Right lobe of liver (tissue), 6 donors: ENCODE results near the gene ENO4. TPM values are rescaled to one million over a fixed set of nuclear protein-coding genes. Genes with fewer than 3 reads are reported as not detected.

Source experiments
- ATAC-seq, 4 donors: fragments of 200-7000 bp; cut with Tn5 transposase; one replicate each; pipeline ENCODE4 v1.9.1; 2020; ENCODE audit warnings: mild to moderate bottlenecking in 4 of 4, moderate library complexity in 4 of 4
- DNase-seq, 3 donors: peaks; one replicate each; pipeline ENCODE4 v3.0.0-alpha.2; 2020
- H3K27ac ChIP-seq, 3 donors: fragments of 200-600 bp; one replicate each; pipeline ENCODE4 v1.8.0; 2022
- H3K27me3 ChIP-seq, 2 donors: fragments of 200-600 bp; one replicate each; pipeline ENCODE4 v1.8.0; 2022
- H3K36me3 ChIP-seq, 4 donors: fragments of 200-600 bp; sonication (generic) in 1 of 4; one replicate each; pipeline versions ENCODE4 v1.5.1 to v1.8.0; 2017 to 2022; ENCODE audit warnings: control low read depth in 1 of 4
- H3K4me1 ChIP-seq, 4 donors: fragments of 200-600 bp; sonication (generic) in 1 of 4; one replicate each; pipeline versions ENCODE4 v1.5.1 to v1.8.0; 2017 to 2022; ENCODE audit warnings: control low read depth in 1 of 4
- H3K4me3 ChIP-seq, 3 donors: fragments of 200-600 bp; one replicate each; pipeline ENCODE4 v1.8.0; 2022
- H3K9me3 ChIP-seq, 4 donors: fragments of 200-600 bp; sonication (generic) in 1 of 4; one replicate each; pipeline versions ENCODE4 v1.5.1 to v1.8.0; 2017 to 2022; ENCODE audit warnings: control low read depth in 1 of 4
- POLR2A ChIP-seq: fragments of 450-650 bp; IDR thresholded peaks from one replicate; pipeline ENCODE4 v1.6.1; 2017; ENCODE audit warnings: antibody characterized with exemption, mild to moderate bottlenecking
- WGBS: methylation state at CpG from one replicate; pipeline ENCODE4 v1.1.6; 2018; ENCODE audit warnings: low coverage, low lambda C conversion rate; ENCODE audit not compliant: insufficient coverage; ENCODE audit errors: missing lambda C conversion rate; 5-methylcytosine and 5-hydroxymethylcytosine counted together
- intact Hi-C, 2 donors: fragments of 100-400 bp; cut with DNase I; formaldehyde crosslinking; loops; one replicate each; pipeline versions ENCODE4 v1.11.2 to v1.14.1; 2022
- total RNA-seq, 6 experiments: library from RNA; depleted of rRNA in 2 of 6; stranded (reverse); fragments of >200 nt in 2 of 6; fragmentation: NEBNext Ultra II Directional in 3 of 6; extraction: Animal tissue kit (Norgen Biotek cat#: 25700) in 3 of 6; gene quantifications; one replicate each; pipeline versions ENCODE4 v1.1.0 to v1.2.4, GENCODE V29; 2016 to 2023
- TF ChIP-seq, protein P1 (sequence below), 4 donors: fragments of 200-600 bp in 3 of 4; fragments of 450-650 bp in 1 of 4; IDR thresholded peaks; one replicate each; pipeline versions ENCODE4 v1.5.1 to v1.8.0; 2016 to 2022; ENCODE audit warnings: antibody characterized with exemption in 4 of 4, mild to moderate bottlenecking in 2 of 4
- donor health status: DM: no; HTN: yes; CAD: no.
- donor health status: DM: no; HTN: no; CAD: no.
- donor health status: DM: no; HTN: no; CAD: no.
- donor health status: DM: no; HTN: yes; CAD: no.
- donor health status: DM: no; HTN: yes; CAD: no.

Gene ENO4
- total RNA-seq, 6 experiments from 2014 or later: not detected

DNA sequence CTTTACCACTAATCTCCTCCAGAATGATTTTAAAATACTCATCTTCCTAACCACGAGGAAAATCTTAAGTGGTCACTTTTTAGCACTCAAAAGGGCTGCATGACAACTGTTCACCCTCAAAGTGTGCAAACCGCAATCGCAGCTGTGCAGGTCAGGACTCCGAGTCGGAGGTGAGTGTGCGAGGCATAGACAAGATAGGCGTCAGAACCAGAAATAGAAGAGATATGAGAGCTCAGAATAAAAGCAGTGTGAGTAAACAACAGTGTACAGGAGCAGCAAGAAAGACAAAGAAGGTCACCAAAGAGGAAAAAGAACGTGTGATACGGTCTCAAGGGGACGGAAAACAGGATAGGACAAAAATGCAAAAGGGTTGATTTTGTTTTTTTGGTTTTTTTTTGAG, 17.5 kb upstream of the ENO4 start:
- WGBS: 66% methylated on average over 10 of the region's 10 CpGs
- no peaks in the 10 kb centered on the region for H3K27me3 ChIP-seq
- intact Hi-C loops: no loop called here
- ATAC-seq (no peak), DNase-seq (no peak)
- no peak overlapping the region for H3K27ac ChIP-seq
- no peak for TF ChIP-seq POLR2A
- TF ChIP-seq, protein P1, sequence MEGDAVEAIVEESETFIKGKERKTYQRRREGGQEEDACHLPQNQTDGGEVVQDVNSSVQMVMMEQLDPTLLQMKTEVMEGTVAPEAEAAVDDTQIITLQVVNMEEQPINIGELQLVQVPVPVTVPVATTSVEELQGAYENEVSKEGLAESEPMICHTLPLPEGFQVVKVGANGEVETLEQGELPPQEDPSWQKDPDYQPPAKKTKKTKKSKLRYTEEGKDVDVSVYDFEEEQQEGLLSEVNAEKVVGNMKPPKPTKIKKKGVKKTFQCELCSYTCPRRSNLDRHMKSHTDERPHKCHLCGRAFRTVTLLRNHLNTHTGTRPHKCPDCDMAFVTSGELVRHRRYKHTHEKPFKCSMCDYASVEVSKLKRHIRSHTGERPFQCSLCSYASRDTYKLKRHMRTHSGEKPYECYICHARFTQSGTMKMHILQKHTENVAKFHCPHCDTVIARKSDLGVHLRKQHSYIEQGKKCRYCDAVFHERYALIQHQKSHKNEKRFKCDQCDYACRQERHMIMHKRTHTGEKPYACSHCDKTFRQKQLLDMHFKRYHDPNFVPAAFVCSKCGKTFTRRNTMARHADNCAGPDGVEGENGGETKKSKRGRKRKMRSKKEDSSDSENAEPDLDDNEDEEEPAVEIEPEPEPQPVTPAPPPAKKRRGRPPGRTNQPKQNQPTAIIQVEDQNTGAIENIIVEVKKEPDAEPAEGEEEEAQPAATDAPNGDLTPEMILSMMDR (IDR thresholded peaks at IDR 0.05): no peak
- H3K36me3 ChIP-seq: no peaks in the 10 kb centered on the region
- H3K4me3 ChIP-seq: no peak overlapping the region
- no peaks in the 10 kb centered on the region for H3K9me3 ChIP-seq
- no peaks in the 10 kb centered on the region for H3K4me1 ChIP-seq

DNA sequence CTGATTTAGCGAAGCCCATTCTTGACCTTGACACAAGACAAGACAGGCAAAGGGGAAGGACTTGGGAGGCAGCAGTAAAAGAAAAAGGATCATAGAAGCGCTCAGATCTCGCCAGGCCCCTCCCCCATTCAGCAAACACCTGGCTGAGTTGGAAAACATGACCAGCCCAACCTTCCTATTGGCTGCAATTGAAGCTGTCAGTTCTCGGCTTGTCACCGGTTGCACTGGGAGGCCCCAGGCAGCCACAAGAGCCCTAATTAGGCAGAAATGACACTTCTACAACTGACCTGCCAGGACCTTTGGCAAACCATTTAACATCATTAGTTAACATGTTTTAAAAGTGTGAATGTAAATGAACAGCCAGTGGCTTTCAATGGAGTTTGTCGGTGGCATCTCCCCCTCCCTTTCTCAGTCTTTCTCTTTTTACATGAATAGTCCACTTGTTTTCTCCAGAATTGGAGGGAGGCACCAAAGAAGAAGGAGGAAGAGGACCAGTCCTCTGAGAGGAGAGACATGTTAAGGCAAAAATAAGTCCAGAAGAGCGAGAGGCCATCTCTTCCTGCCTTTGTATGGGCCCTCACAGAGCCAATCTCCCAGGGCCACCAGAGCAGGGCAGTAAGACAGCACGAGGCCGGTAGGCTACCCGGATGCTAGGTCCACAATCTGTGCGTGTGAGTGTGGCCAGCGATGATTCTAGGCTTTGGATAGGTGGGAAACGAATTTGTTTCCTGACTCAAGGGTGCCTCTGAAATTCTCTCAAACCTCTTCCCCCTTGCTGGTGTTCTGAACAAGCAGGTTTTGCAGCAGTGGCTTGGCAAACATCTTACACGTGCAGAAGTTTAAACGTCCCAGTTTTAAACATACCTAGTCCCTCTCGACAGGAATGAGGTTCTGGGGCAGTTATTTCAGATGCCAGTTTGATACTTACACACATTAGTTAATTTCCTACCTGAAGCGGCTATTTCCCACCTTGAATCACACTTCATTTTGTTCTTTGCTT, 15.0 kb upstream of the ENO4 start:
- no peak for ATAC-seq
- WGBS: 74% methylated on average over 11 of the region's 17 CpGs
- no peak for TF ChIP-seq POLR2A
- TF ChIP-seq, protein P1 (IDR thresholded peaks at IDR 0.05): no peak
- no peak overlapping the region for H3K27ac ChIP-seq
- intact Hi-C loops: no loop called here
- no peaks in the 10 kb centered on the region for H3K9me3 ChIP-seq
- H3K4me3 ChIP-seq: no peak overlapping the region
- DNase-seq: no peak
- H3K36me3 ChIP-seq: no peaks in the 10 kb centered on the region
- peaks cover 0 to 16% (median 4%) of the 10 kb centered on the region in 4 donors for H3K4me1 ChIP-seq
- no peaks in the 10 kb centered on the region for H3K27me3 ChIP-seq

DNA sequence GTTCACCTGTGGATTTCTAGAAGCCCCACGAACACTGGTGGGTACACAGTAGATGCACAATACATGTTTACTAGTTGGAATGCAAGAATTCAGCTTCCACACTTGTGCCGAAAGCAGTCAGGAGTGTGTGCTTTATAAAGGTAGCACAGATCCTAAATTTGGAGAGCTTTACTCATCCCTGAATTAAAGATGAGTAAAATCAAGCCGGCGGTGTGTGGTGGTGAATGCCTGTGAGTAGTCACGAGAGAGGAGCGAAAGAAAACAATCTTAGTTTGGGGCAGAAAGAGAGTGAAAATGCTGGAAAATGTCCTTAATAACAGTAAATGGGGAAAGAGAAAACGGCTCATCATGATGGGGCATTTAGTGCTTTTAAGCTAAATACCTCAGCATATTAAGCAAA, 13.6 kb upstream of the ENO4 start:
- H3K4me3 ChIP-seq: no peak overlapping the region
- intact Hi-C loops: no loop called here
- H3K4me1 ChIP-seq: peaks cover 0 to 30% (median 8%) of the 10 kb centered on the region in 4 donors
- no peak for TF ChIP-seq POLR2A
- TF ChIP-seq, protein P1 (IDR thresholded peaks at IDR 0.05): no peak
- ATAC-seq (no peak), DNase-seq (no peak)
- no peak overlapping the region for H3K27ac ChIP-seq
- no peaks in the 10 kb centered on the region for H3K36me3 ChIP-seq
- no peaks in the 10 kb centered on the region for H3K9me3 ChIP-seq
- no peaks in the 10 kb centered on the region for H3K27me3 ChIP-seq
- 77% methylated on average over 7 of the region's 7 CpGs for WGBS

DNA sequence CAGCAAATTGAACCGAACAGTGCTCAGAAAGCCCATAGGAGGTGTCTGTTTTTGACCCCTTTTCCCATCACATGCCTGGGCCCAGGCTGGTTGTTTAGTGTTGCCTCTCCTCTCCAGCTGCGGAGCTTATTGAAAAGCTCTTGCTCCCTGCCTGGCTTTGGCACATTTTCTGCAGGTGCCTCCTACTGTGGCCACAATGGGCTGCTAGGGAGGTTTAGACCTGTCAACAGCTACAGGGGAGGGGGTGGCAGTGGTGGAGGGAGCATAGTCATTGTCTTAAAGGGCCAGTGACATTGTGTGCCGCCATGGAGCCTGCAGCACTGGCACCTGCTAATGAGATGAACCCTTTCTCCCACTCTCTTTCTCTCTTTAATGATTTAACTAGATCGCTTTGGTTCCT, 13.2 kb upstream of the ENO4 start:
- 73% methylated on average over 3 of the region's 4 CpGs for WGBS

More for the DNA sequence above, 13.2 kb upstream of the ENO4 start:
- Histone ChIP-seq H3K36me3 (no peaks in the 10 kb centered on the region), H3K9me3 (no peaks in the 10 kb centered on the region), H3K27ac (no peak overlapping the region), H3K27me3 (no peaks in the 10 kb centered on the region), H3K4me3 (no peak overlapping the region), H3K4me1 (peaks cover 0 to 34% (median 8%) of the 10 kb centered on the region in 4 donors)
- TF ChIP-seq, protein P1 (IDR thresholded peaks at IDR 0.05): no peak
- no peak for TF ChIP-seq POLR2A
- intact Hi-C loops: no loop called here
- DNase-seq (no peak), ATAC-seq (no peak)
